Right lobe of liver (tissue), 4 donors: ENCODE measurements around the gene HLA-DMB.

Source experiments
- CTCF ChIP-seq, 4 donors: fragments of 200-600 bp in 3 of 4; fragments of 450-650 bp in 1 of 4; IDR thresholded peaks; one replicate each; pipeline versions ENCODE4 v1.5.1 to v1.8.0; 2016 to 2022; ENCODE audit warnings: antibody characterized with exemption in 4 of 4, mild to moderate bottlenecking in 2 of 4
- POLR2A ChIP-seq: fragments of 450-650 bp; IDR thresholded peaks from one replicate; pipeline ENCODE4 v1.6.1; 2017; ENCODE audit warnings: antibody characterized with exemption, mild to moderate bottlenecking
- donor health status: DM: no; HTN: no; CAD: no.
- donor health status: DM: no; HTN: no; CAD: no.
- donor health status: DM: no; HTN: yes; CAD: no.

DNA sequence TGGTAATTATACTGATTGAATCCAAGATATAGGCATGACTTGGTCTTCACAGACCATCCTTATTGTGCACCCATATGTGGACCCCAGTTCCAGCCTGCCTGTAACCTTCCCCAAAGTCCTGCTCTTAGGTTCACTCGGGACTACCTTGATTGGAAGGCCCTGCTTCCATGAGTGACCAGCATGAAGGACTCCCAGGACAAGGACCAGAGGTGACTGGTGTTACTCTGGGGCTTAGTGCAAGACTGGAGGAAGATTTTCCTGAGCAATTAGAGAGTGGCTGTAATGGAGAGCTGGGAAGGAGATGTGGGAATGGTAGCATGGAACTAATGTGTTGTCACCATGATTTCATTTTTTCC is 42.6 kb upstream of the HLA-DMB start:
- TF ChIP-seq CTCF (IDR thresholded peaks at IDR 0.05) (no peak), POLR2A (no peak)
